ENCODE measurements around the gene LGR4. TPM values are rescaled to one million over a fixed set of nuclear protein-coding genes. Genes with fewer than 3 reads are reported as not detected.
A peak's percentile ranks its signal among the peaks of the same experiment; 100 is the strongest.

LGR4 gene
- total and polyA plus RNA-seq, 9 of the 15 experiments (the other 6 are each of a cell fraction or from before 2014, with no cell fraction given) = 0.94 to 10.1 (median 5.8) TPM

DNA sequence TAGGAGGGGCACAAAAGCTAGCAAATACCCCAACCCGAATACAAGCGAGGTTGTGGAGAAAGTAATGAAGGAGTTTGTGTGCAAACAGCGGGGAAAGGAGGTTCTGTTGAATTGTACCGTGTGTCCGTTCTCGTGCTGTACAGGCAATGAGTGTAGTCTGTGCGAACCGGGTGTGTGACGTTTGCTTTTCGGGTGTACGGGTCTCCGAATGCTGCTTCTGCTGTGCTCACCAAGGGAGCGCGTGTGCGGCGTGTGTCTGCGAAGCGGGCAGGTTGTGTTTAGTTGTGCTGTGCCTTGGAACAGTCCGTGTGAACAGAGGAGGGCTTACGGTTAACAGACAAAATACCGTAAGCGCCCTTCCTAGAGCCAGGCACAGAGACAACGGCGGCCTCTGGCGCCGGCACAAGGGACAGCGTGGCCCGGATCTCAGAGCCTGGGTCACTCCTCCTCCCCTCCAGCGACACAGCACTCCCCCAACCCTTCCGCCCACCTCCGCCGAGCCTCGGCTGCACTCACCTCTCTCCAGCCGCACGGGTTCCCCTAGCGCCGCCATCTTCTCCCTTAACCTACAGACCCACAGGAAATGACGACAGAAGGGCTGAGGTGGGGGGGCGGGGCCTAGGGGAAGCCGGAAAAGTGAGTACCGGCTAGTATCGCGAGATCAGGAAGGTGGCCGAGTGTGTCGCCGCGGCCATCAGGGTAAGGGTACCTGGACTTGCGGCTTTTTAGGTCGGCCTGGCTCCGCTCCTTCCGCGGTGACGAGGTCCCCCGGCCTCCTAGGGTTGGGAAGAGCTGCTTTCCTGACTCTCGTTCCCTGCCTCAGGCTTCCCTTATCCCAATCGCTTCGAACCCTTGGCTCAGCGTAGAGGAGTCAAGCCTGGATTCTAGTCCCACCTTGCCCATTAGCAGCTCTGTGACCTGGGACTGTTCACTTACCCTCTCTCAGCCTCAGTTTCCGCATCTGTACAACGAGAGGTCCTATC is 33.9 kb upstream of the LGR4 start, which contains the start of gene LIN7C (continued):
- peak; percentile 89 for TF ChIP-seq ARHGAP35 (IDR thresholded peaks at IDR 0.05; ENCODE audit: partially characterized antibody)
- TF ChIP-seq RUNX1 (IDR thresholded peaks at IDR 0.05; ENCODE audit: low read depth) = no peak
- no peak for TF ChIP-seq ADNP (tag; IDR thresholded peaks at IDR 0.05)
- TF ChIP-seq HNRNPL (IDR thresholded peaks at IDR 0.05; ENCODE audit: low read depth, low read length) = no peak
- TF ChIP-seq RFX5 (IDR thresholded peaks at IDR 0.05; ENCODE audit: low read depth, low read length) = no peak
- no peak for TF ChIP-seq BRD4 (IDR thresholded peaks at IDR 0.05)
- TF ChIP-seq ZNF511 (CRISPR knock-in tag; IDR thresholded peaks at IDR 0.05) = no peak
- TF ChIP-seq SMAD1 (IDR thresholded peaks at IDR 0.05; ENCODE audit: low read depth, low read length, partially characterized antibody) = peak; percentile 46
- no peak for TF ChIP-seq ZNF707 (CRISPR knock-in tag; conservative IDR thresholded peaks at IDR 0.05)
- no peak for TF ChIP-seq ZSCAN29 (IDR thresholded peaks at IDR 0.05)
- peak; percentile 95 for TF ChIP-seq GABPA (tag; conservative IDR thresholded peaks at IDR 0.05; ENCODE audit: low read depth)
- no peak for TF ChIP-seq MYBL2 (IDR thresholded peaks at IDR 0.05; ENCODE audit: low read depth)
- TF ChIP-seq MYBL2 (CRISPR knock-in tag; IDR thresholded peaks at IDR 0.05; ENCODE audit: borderline replicate concordance) = no peak
- TF ChIP-seq IRF2 (CRISPR knock-in tag; IDR thresholded peaks at IDR 0.05) = no peak
- no peak for TF ChIP-seq TAL1 (IDR thresholded peaks at IDR 0.05)
- no peak for TF ChIP-seq FOXA1 (IDR thresholded peaks at IDR 0.05; ENCODE audit: borderline replicate concordance)
- no peak for TF ChIP-seq SOX6 (IDR thresholded peaks at IDR 0.05)
- no peak for TF ChIP-seq ZNF764 (CRISPR knock-in tag; IDR thresholded peaks at IDR 0.05; ENCODE audit: low read depth)
- no peak for TF ChIP-seq HDAC6 (IDR thresholded peaks at IDR 0.05; ENCODE audit: low read depth, low read length)
- TF ChIP-seq, protein P1, sequence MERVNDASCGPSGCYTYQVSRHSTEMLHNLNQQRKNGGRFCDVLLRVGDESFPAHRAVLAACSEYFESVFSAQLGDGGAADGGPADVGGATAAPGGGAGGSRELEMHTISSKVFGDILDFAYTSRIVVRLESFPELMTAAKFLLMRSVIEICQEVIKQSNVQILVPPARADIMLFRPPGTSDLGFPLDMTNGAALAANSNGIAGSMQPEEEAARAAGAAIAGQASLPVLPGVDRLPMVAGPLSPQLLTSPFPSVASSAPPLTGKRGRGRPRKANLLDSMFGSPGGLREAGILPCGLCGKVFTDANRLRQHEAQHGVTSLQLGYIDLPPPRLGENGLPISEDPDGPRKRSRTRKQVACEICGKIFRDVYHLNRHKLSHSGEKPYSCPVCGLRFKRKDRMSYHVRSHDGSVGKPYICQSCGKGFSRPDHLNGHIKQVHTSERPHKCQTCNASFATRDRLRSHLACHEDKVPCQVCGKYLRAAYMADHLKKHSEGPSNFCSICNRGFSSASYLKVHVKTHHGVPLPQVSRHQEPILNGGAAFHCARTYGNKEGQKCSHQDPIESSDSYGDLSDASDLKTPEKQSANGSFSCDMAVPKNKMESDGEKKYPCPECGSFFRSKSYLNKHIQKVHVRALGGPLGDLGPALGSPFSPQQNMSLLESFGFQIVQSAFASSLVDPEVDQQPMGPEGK (CRISPR knock-in tag; IDR thresholded peaks at IDR 0.05; ENCODE audit: borderline replicate concordance) = no peak
- peak; percentile 88 for TF ChIP-seq NFRKB (IDR thresholded peaks at IDR 0.05; ENCODE audit: low read depth)
- no peak for TF ChIP-seq CAMTA2 (CRISPR knock-in tag; conservative IDR thresholded peaks at IDR 0.05)
- TF ChIP-seq SNRNP70 (optimal IDR thresholded peaks at IDR 0.05; ENCODE audit: low read depth, low read length) = no peak
- no peak for TF ChIP-seq ZC3H8 (IDR thresholded peaks at IDR 0.05)
- TF ChIP-seq RFX7 (CRISPR knock-in tag; IDR thresholded peaks at IDR 0.05) = no peak
- no peak for TF ChIP-seq NR4A1 (CRISPR knock-in tag; IDR thresholded peaks at IDR 0.05)
- no peak for TF ChIP-seq NR4A1 (tag; IDR thresholded peaks at IDR 0.05)
- TF ChIP-seq KHSRP (IDR thresholded peaks at IDR 0.05) = no peak
- TF ChIP-seq ERF (CRISPR knock-in tag; IDR thresholded peaks at IDR 0.05) = 0 out of 2 replicates have a peak, but pooled peaks have one; percentile 25
- TF ChIP-seq TAF1 (IDR thresholded peaks at IDR 0.05; ENCODE audit: control insufficient read depth, extremely low read depth, insufficient read depth, low read length, severe bottlenecking) = peak; percentile 97
- no peak for TF ChIP-seq FUS (optimal IDR thresholded peaks at IDR 0.05; ENCODE audit: low read depth, low read length)
